ENCODE data around the gene CDH13.
A peak's percentile ranks its signal among the peaks of the same experiment; 100 is the strongest.

The CDH13 gene

GRCh38 chr16:82626791-82627261 lies at the start of gene CDH13:
Gene CDH13, plus strand, starts transcription at chr16:82626969.
- FAIRE-seq = no peak

GRCh38 chr16:82580298-82580890 lies 46.4 kb upstream of the CDH13 start:
- no peak for FAIRE-seq

GRCh38 chr16:82582975-82583374 lies 43.8 kb upstream of the CDH13 start:
- FAIRE-seq = no peak

GRCh38 chr16:82583422-82583821 lies 43.3 kb upstream of the CDH13 start:
- FAIRE-seq = no peak

GRCh38 chr16:82584553-82585152 lies 42.1 kb upstream of the CDH13 start:
- FAIRE-seq = no peak

- no peak for FAIRE-seq
Observed at GRCh38 chr16:82585675-82586074, 41.1 kb upstream of the CDH13 start.

GRCh38 chr16:82586130-82586529 lies 40.6 kb upstream of the CDH13 start:
- FAIRE-seq = peak; percentile 97

GRCh38 chr16:82587289-82587688 lies 39.5 kb upstream of the CDH13 start:
- FAIRE-seq = no peak

- no peak for FAIRE-seq
Observed at GRCh38 chr16:82589407-82589806, 37.4 kb upstream of the CDH13 start.

- no peak for FAIRE-seq
Observed at GRCh38 chr16:82594114-82594513, 32.7 kb upstream of the CDH13 start.

- FAIRE-seq = no peak
Observed at GRCh38 chr16:82598771-82599170, 28.0 kb upstream of the CDH13 start.

GRCh38 chr16:82601989-82602640 lies 24.7 kb upstream of the CDH13 start:
- FAIRE-seq = no peak

GRCh38 chr16:82603784-82604411 lies 22.9 kb upstream of the CDH13 start:
- FAIRE-seq = no peak

GRCh38 chr16:82605076-82605475 lies 21.7 kb upstream of the CDH13 start:
- FAIRE-seq = no peak

- no peak for FAIRE-seq
Observed at GRCh38 chr16:82605863-82606620, 20.7 kb upstream of the CDH13 start.

- no peak for FAIRE-seq
Observed at GRCh38 chr16:82609140-82609539, 17.6 kb upstream of the CDH13 start.

- FAIRE-seq = no peak
Observed at GRCh38 chr16:82612263-82612662, 14.5 kb upstream of the CDH13 start.

GRCh38 chr16:82616356-82616755 lies 10.4 kb upstream of the CDH13 start:
- no peak for FAIRE-seq

- FAIRE-seq = no peak
Observed at GRCh38 chr16:82621781-82622180, 5.0 kb upstream of the CDH13 start.

GRCh38 chr16:82623241-82623640 lies 3.5 kb upstream of the CDH13 start:
- FAIRE-seq = no peak

GRCh38 chr16:82625066-82625968 lies 1.5 kb upstream of the CDH13 start:
- FAIRE-seq = no peak

- FAIRE-seq = no peak
Observed at GRCh38 chr16:82628088-82628423, 1.3 kb downstream of the CDH13 start.
